ENCODE results near the gene MFAP3. TPM values are rescaled to one million over a fixed set of nuclear protein-coding genes. Genes with fewer than 3 reads are reported as not detected.

MFAP3 gene
- total RNA-seq, 2 experiments from 2014 or later = 27.7 to 29.9 TPM

- DNase-seq (ENCODE audit: low spot score) = no peak
- H3K4me3 ChIP-seq (ENCODE audit: low read depth, low read length, poor library complexity, severe bottlenecking) = no peak overlapping the region
- H3K79me2 ChIP-seq (ENCODE audit: insufficient read depth, low read depth, low read length) = no peaks in the 10 kb centered on the region
- no peaks in the 10 kb centered on the region for H3K4me1 ChIP-seq (ENCODE audit: insufficient read depth, low read length, poor library complexity, severe bottlenecking)
- POLR2A ChIA-PET = interaction anchor here (0.7 to 4.3 kb wide), 3 partner anchors 11 to 64 kb away, joined by 4 to 33 read pairs (median 5); partner anchors contain the start of genes FAM114A2 and MFAP3
- TF ChIP-seq, protein P1, sequence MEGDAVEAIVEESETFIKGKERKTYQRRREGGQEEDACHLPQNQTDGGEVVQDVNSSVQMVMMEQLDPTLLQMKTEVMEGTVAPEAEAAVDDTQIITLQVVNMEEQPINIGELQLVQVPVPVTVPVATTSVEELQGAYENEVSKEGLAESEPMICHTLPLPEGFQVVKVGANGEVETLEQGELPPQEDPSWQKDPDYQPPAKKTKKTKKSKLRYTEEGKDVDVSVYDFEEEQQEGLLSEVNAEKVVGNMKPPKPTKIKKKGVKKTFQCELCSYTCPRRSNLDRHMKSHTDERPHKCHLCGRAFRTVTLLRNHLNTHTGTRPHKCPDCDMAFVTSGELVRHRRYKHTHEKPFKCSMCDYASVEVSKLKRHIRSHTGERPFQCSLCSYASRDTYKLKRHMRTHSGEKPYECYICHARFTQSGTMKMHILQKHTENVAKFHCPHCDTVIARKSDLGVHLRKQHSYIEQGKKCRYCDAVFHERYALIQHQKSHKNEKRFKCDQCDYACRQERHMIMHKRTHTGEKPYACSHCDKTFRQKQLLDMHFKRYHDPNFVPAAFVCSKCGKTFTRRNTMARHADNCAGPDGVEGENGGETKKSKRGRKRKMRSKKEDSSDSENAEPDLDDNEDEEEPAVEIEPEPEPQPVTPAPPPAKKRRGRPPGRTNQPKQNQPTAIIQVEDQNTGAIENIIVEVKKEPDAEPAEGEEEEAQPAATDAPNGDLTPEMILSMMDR (conservative IDR thresholded peaks at IDR 0.05; ENCODE audit: low read length) = no peak
- no peak for TF ChIP-seq EZH2phosphoT487 (IDR thresholded peaks at IDR 0.05; ENCODE audit: borderline replicate concordance, low read depth, low read length)
- H3K27ac ChIP-seq (ENCODE audit: low read depth, low read length, poor library complexity, severe bottlenecking) = no peak overlapping the region
- H3K9me3 ChIP-seq (ENCODE audit: low read length) = no peaks in the 10 kb centered on the region
- CTCF ChIA-PET (ENCODE audit: unreplicated experiment) = no interaction called here
- H3K9me2 ChIP-seq (ENCODE audit: insufficient read depth, low read length) = no peaks in the 10 kb centered on the region
- H3K4me2 ChIP-seq (ENCODE audit: low read length) = no peak overlapping the region
- no peak overlapping the region for H2AFZ ChIP-seq (ENCODE audit: low read length)
- intact Hi-C loops (cut with micrococcal nuclease; ENCODE audit: unreplicated experiment) = no loop called here
- H4K20me1 ChIP-seq (ENCODE audit: insufficient read depth, low read length) = no peaks in the 10 kb centered on the region
- peaks cover 25% of the 10 kb centered on the region; the same call in 1 of the 2 replicates for H3K36me3 ChIP-seq (ENCODE audit: insufficient read depth, low read length)
- BruUV-seq (replicated peaks) = no TSS peak
Observed at GRCh38 chr5:154025951-154026350, 12.8 kb upstream of the MFAP3 start.

DNA sequence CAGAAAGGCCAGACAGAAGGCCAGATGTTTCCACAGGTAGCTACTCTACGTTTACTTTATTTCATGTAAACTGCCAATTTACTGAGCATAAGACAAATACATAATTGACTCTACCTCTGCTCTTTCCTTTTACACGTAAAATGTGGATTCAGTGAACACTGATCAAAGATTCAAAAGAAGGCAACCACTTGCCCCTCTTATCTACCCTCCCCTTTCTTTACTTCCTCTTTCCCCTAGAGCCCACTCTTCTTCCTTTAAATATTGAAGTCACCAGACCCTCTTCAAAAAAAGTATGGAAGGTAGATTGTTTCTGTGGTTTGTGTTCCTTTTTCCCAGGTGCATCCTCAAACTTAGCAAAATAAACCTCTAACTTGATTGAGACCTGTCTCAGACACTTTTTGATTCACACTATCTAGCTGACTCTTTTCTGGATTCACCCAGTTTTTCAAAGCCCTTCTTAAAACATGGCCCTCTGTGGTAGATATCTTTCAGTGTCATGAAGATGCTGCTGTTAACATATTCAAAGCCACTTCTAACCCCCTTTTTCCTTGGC is 6.8 kb upstream of the MFAP3 start:
- H3K4me1 ChIP-seq (ENCODE audit: insufficient read depth, low read length, poor library complexity, severe bottlenecking) = peaks cover 3% of the 10 kb centered on the region
- H3K27ac ChIP-seq (ENCODE audit: low read depth, low read length, poor library complexity, severe bottlenecking) = no peak overlapping the region
- no TSS peak for BruUV-seq (replicated peaks)
- H3K9me2 ChIP-seq (ENCODE audit: insufficient read depth, low read length) = no peaks in the 10 kb centered on the region
- no peaks in the 10 kb centered on the region for H4K20me1 ChIP-seq (ENCODE audit: insufficient read depth, low read length)
- H3K4me2 ChIP-seq (ENCODE audit: low read length) = no peak overlapping the region
- DNase-seq (ENCODE audit: low spot score) = no peak
- peaks cover 8% of the 10 kb centered on the region; the same call in 1 of the 2 replicates for H3K79me2 ChIP-seq (ENCODE audit: insufficient read depth, low read depth, low read length)
- ChIA-PET POLR2A (interaction anchor here (0.6 kb wide), 1 partner anchor 16 kb away, joined by 3 read pairs; no protein-coding TSS in a partner anchor), CTCF (ENCODE audit: unreplicated experiment) (no interaction called here)
- peaks cover 24% of the 10 kb centered on the region; the same call in 1 of the 2 replicates for H3K36me3 ChIP-seq (ENCODE audit: insufficient read depth, low read length)
- H3K4me3 ChIP-seq (ENCODE audit: low read depth, low read length, poor library complexity, severe bottlenecking) = no peak overlapping the region
- H3K9me3 ChIP-seq (ENCODE audit: low read length) = no peaks in the 10 kb centered on the region
- TF ChIP-seq EZH2phosphoT487 (IDR thresholded peaks at IDR 0.05; ENCODE audit: borderline replicate concordance, low read depth, low read length) = no peak
- TF ChIP-seq, protein P1 (conservative IDR thresholded peaks at IDR 0.05; ENCODE audit: low read length) = no peak
- intact Hi-C loops (cut with micrococcal nuclease; ENCODE audit: unreplicated experiment) = no loop called here
- no peak overlapping the region for H2AFZ ChIP-seq (ENCODE audit: low read length)

GRCh38 chr5:154034944-154035343 is 3.8 kb upstream of the MFAP3 start:
- TF ChIP-seq, protein P1 (conservative IDR thresholded peaks at IDR 0.05; ENCODE audit: low read length) = no peak
- TF ChIP-seq EZH2phosphoT487 (IDR thresholded peaks at IDR 0.05; ENCODE audit: borderline replicate concordance, low read depth, low read length) = no peak
- no peak for DNase-seq (ENCODE audit: low spot score)
- ChIA-PET CTCF (ENCODE audit: unreplicated experiment) (no interaction called here), POLR2A (interaction anchor here (1.2 to 4.3 kb wide), 4 partner anchors 8 to 24 kb away, joined by 4 to 33 read pairs (median 7); no protein-coding TSS in a partner anchor)
- intact Hi-C loops (cut with micrococcal nuclease; ENCODE audit: unreplicated experiment) = no loop called here
- no TSS peak for BruUV-seq (replicated peaks)
- Histone ChIP-seq H4K20me1 (ENCODE audit: insufficient read depth, low read length) (no peaks in the 10 kb centered on the region), H3K9me3 (ENCODE audit: low read length) (no peaks in the 10 kb centered on the region), H3K9me2 (ENCODE audit: insufficient read depth, low read length) (no peaks in the 10 kb centered on the region), H3K36me3 (ENCODE audit: insufficient read depth, low read length) (peaks cover 12% of the 10 kb centered on the region; the same call in 1 of the 2 replicates), H3K4me3 (ENCODE audit: low read depth, low read length, poor library complexity, severe bottlenecking) (no peak overlapping the region), H3K27ac (ENCODE audit: low read depth, low read length, poor library complexity, severe bottlenecking) (no peak overlapping the region), H3K79me2 (ENCODE audit: insufficient read depth, low read depth, low read length) (peaks cover 27% of the 10 kb centered on the region), H2AFZ (ENCODE audit: low read length) (no peak overlapping the region), H3K4me1 (ENCODE audit: insufficient read depth, low read length, poor library complexity, severe bottlenecking) (peaks cover 16% of the 10 kb centered on the region), H3K4me2 (ENCODE audit: low read length) (no peak overlapping the region)

Measured in OCI-LY7 (cell line).